SK-N-SH (cell line): Measurements from ENCODE around the gene USP34.

Experiments used
- EP300 ChIP-seq, 2 experiments: IDR thresholded peaks; 2 replicates each; pipeline versions ENCODE4 v1.4.0 to v1.6.1; 2012; ENCODE audit warnings: borderline replicate concordance in 1 of 2, low read depth in 1 of 2, low read length in 1 of 2
- SIN3A ChIP-seq: IDR thresholded peaks from 2 replicates; pipeline ENCODE4 v1.6.1; 2012; ENCODE audit warnings: low read depth, mild to moderate bottlenecking, low read length, moderate library complexity, borderline replicate concordance
- TF ChIP-seq, protein P1 (sequence below): IDR thresholded peaks from 2 replicates; pipeline ENCODE4 v1.6.1; 2012; ENCODE audit warnings: mild to moderate bottlenecking, low read depth, low read length, moderate library complexity
- TF ChIP-seq, protein P2 (sequence below): fragments of 200-600 bp; sonication (generic); IDR thresholded peaks from 2 replicates; pipeline ENCODE4 v1.6.1; 2017; ENCODE audit warnings: antibody characterized with exemption, mild to moderate bottlenecking, moderate library complexity
- TF ChIP-seq, protein P3 (sequence below): IDR thresholded peaks from 2 replicates; pipeline ENCODE4 v1.4.0; 2012; ENCODE audit warnings: low read depth
- TF ChIP-seq, protein P4 (sequence below): IDR thresholded peaks from 2 replicates; pipeline ENCODE4; 2012

- TF ChIP-seq, protein P1, sequence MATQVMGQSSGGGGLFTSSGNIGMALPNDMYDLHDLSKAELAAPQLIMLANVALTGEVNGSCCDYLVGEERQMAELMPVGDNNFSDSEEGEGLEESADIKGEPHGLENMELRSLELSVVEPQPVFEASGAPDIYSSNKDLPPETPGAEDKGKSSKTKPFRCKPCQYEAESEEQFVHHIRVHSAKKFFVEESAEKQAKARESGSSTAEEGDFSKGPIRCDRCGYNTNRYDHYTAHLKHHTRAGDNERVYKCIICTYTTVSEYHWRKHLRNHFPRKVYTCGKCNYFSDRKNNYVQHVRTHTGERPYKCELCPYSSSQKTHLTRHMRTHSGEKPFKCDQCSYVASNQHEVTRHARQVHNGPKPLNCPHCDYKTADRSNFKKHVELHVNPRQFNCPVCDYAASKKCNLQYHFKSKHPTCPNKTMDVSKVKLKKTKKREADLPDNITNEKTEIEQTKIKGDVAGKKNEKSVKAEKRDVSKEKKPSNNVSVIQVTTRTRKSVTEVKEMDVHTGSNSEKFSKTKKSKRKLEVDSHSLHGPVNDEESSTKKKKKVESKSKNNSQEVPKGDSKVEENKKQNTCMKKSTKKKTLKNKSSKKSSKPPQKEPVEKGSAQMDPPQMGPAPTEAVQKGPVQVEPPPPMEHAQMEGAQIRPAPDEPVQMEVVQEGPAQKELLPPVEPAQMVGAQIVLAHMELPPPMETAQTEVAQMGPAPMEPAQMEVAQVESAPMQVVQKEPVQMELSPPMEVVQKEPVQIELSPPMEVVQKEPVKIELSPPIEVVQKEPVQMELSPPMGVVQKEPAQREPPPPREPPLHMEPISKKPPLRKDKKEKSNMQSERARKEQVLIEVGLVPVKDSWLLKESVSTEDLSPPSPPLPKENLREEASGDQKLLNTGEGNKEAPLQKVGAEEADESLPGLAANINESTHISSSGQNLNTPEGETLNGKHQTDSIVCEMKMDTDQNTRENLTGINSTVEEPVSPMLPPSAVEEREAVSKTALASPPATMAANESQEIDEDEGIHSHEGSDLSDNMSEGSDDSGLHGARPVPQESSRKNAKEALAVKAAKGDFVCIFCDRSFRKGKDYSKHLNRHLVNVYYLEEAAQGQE, result no peak
- TF ChIP-seq EP300 (IDR thresholded peaks at IDR 0.05; ENCODE audit: borderline replicate concordance in 1 of 2, low read depth in 1 of 2, low read length in 1 of 2), result no peak
- TF ChIP-seq SIN3A, result no peak
- TF ChIP-seq, protein P2, sequence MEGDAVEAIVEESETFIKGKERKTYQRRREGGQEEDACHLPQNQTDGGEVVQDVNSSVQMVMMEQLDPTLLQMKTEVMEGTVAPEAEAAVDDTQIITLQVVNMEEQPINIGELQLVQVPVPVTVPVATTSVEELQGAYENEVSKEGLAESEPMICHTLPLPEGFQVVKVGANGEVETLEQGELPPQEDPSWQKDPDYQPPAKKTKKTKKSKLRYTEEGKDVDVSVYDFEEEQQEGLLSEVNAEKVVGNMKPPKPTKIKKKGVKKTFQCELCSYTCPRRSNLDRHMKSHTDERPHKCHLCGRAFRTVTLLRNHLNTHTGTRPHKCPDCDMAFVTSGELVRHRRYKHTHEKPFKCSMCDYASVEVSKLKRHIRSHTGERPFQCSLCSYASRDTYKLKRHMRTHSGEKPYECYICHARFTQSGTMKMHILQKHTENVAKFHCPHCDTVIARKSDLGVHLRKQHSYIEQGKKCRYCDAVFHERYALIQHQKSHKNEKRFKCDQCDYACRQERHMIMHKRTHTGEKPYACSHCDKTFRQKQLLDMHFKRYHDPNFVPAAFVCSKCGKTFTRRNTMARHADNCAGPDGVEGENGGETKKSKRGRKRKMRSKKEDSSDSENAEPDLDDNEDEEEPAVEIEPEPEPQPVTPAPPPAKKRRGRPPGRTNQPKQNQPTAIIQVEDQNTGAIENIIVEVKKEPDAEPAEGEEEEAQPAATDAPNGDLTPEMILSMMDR, result no peak
- TF ChIP-seq, protein P3, sequence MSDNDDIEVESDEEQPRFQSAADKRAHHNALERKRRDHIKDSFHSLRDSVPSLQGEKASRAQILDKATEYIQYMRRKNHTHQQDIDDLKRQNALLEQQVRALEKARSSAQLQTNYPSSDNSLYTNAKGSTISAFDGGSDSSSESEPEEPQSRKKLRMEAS, result no peak
- TF ChIP-seq, protein P4, sequence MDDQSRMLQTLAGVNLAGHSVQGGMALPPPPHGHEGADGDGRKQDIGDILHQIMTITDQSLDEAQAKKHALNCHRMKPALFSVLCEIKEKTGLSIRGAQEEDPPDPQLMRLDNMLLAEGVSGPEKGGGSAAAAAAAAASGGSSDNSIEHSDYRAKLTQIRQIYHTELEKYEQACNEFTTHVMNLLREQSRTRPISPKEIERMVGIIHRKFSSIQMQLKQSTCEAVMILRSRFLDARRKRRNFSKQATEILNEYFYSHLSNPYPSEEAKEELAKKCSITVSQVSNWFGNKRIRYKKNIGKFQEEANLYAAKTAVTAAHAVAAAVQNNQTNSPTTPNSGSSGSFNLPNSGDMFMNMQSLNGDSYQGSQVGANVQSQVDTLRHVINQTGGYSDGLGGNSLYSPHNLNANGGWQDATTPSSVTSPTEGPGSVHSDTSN, result peak; percentile 46
Measured at GRCh38 chr2:61262699-61263098, 208.2 kb downstream of the USP34 start.
